ENCODE data around the gene JARID2. TPM values are rescaled to one million over a fixed set of nuclear protein-coding genes. Genes with fewer than 3 reads are reported as not detected.
A peak's percentile ranks its signal among the peaks of the same experiment; 100 is the strongest.

Gene JARID2
- total and polyA plus RNA-seq, 10 of the 15 experiments (the other 5 are each of a cell fraction or from before 2014, with no cell fraction given) = 4.2 to 21.6 (median 11.7) TPM

DNA sequence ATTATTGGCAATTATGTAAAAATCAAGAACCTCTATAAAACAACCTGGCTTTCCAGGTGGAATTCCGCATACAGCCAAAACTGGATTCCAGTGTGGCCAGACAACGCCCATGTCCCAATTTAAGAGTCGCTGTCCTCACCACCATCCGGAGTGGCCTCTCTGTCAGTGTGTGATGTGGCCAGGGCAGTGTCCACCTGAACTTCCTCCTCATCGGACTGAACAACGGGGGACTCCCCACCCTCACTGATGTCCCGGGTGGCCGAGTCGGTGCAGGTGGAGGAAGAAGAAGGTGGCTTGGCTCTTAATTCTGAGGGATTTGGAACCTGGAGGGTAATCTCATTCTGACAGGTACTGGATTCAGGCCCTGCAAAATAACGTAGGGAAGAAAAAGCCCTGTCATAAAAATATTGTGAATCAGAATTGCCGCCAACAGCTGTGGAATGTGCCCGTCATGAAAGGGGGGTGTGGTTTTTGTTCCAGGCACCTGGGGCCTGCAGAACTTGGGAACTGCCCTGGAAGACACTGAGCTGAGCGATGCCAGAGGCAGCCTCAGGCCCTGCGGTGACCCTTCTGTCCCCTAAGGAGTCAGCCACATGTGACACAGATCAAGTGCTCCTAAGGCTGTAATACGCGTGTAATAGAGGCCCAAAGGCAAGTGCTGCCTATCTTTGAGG, 277.1 kb downstream of the JARID2 start:
- in situ Hi-C loops (cut with MboI) = no loop called here
- Histone ChIP-seq H2AFZ (ENCODE audit: control insufficient read depth, low read depth, low read length) (no peak overlapping the region), H3K4me2 (ENCODE audit: control insufficient read depth, insufficient read depth) (no peak overlapping the region), H3K79me2 (ENCODE audit: control insufficient read depth, insufficient read depth, low read length) (no peaks in the 10 kb centered on the region), H3K4me3 (no peak overlapping the region), H3K36me3 (ENCODE audit: control insufficient read depth in 2 of 2, insufficient read depth in 2 of 2, low read length in 1 of 2) (peaks cover 14 to 19% of the 10 kb centered on the region in 2 experiments), H4K20me1 (ENCODE audit: control insufficient read depth, insufficient read depth) (no peaks in the 10 kb centered on the region), H3K27me3 (replicated peaks in 1 of 2; ENCODE audit: control insufficient read depth in 2 of 2, insufficient read depth in 2 of 2, low read length in 1 of 2) (no peaks in the 10 kb centered on the region), H3K4me1 (ENCODE audit: control insufficient read depth, insufficient read depth, low read length) (no peaks in the 10 kb centered on the region), H3K9ac (ENCODE audit: control insufficient read depth, insufficient read depth, low read length) (no peak overlapping the region), H3K9me3 (replicated peaks; ENCODE audit: control insufficient read depth, insufficient read depth, low read length) (no peaks in the 10 kb centered on the region), H3K27ac (ENCODE audit: control insufficient read depth, insufficient read depth) (no peak overlapping the region)
- whole genome bisulfite sequencing (ENCODE audit: insufficient coverage, insufficient replicate concordance, low lambda C conversion rate, missing lambda C conversion rate) = 97% methylated on average over 16 of the region's 16 CpGs
- intact Hi-C loops (cut with micrococcal nuclease; ENCODE audit: unreplicated experiment) = no loop called here
- DNase-seq (ENCODE audit: low read depth, low spot score) = no peak
- ChIA-PET SMC1A (ENCODE audit: uncharacterized antibody, unreplicated experiment) (interaction anchor here (0.6 to 2.1 kb wide), 6 partner anchors 12 to 683 kb away, joined by 3 to 8 read pairs (median 4); no protein-coding TSS in a partner anchor), POLR2A (no interaction called here), CTCF (interaction anchor here (1.1 to 6.0 kb wide), 3 partner anchors 100 to 683 kb away, joined by 5 to 50 read pairs (median 7); no protein-coding TSS in a partner anchor), RAD21 (ENCODE audit: unreplicated experiment) (interaction anchor here (0.8 to 2.3 kb wide), 3 partner anchors 92 to 100 kb away, joined by 3 to 11 read pairs (median 9); no protein-coding TSS in a partner anchor)
- FAIRE-seq = no peak
- BruUV-seq (replicated peaks) = no TSS peak
- no peak for ATAC-seq
- no peak for TF ChIP-seq BMI1 (IDR thresholded peaks at IDR 0.05; ENCODE audit: borderline replicate concordance)
- TF ChIP-seq NR2C2 (IDR thresholded peaks at IDR 0.05; ENCODE audit: borderline replicate concordance, control insufficient read depth, insufficient read length, low read depth) = no peak
- TF ChIP-seq POLR2AphosphoS2 (IDR thresholded peaks at IDR 0.05; ENCODE audit: low read depth, low read length) = 0 out of 2 replicates have a peak, but pooled peaks have one; percentile 26
- no peak for TF ChIP-seq GATAD2B (conservative IDR thresholded peaks at IDR 0.05; ENCODE audit: low read depth)
- TF ChIP-seq NFYB (IDR thresholded peaks at IDR 0.05; ENCODE audit: insufficient read depth, low read depth, low read length) = no peak
- TF ChIP-seq, protein P1, sequence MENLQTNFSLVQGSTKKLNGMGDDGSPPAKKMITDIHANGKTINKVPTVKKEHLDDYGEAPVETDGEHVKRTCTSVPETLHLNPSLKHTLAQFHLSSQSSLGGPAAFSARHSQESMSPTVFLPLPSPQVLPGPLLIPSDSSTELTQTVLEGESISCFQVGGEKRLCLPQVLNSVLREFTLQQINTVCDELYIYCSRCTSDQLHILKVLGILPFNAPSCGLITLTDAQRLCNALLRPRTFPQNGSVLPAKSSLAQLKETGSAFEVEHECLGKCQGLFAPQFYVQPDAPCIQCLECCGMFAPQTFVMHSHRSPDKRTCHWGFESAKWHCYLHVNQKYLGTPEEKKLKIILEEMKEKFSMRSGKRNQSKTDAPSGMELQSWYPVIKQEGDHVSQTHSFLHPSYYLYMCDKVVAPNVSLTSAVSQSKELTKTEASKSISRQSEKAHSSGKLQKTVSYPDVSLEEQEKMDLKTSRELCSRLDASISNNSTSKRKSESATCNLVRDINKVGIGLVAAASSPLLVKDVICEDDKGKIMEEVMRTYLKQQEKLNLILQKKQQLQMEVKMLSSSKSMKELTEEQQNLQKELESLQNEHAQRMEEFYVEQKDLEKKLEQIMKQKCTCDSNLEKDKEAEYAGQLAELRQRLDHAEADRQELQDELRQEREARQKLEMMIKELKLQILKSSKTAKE (IDR thresholded peaks at IDR 0.05; ENCODE audit: low read depth, poor library complexity, severe bottlenecking) = no peak
- peak; percentile 67 for TF ChIP-seq POLR2A (IDR thresholded peaks at IDR 0.05; ENCODE audit: low read depth, low read length)
- TF ChIP-seq ZNF622 (IDR thresholded peaks at IDR 0.05) = no peak
- no peak for TF ChIP-seq GABPA (IDR thresholded peaks at IDR 0.05; ENCODE audit: low read depth)
- TF ChIP-seq, protein P2, sequence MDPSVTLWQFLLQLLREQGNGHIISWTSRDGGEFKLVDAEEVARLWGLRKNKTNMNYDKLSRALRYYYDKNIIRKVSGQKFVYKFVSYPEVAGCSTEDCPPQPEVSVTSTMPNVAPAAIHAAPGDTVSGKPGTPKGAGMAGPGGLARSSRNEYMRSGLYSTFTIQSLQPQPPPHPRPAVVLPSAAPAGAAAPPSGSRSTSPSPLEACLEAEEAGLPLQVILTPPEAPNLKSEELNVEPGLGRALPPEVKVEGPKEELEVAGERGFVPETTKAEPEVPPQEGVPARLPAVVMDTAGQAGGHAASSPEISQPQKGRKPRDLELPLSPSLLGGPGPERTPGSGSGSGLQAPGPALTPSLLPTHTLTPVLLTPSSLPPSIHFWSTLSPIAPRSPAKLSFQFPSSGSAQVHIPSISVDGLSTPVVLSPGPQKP (IDR thresholded peaks at IDR 0.05; ENCODE audit: low read depth, low read length) = no peak
- no peak for TF ChIP-seq JUND (IDR thresholded peaks at IDR 0.05; ENCODE audit: low read depth, low read length)
- TF ChIP-seq TARDBP (IDR thresholded peaks at IDR 0.05; ENCODE audit: borderline replicate concordance) = no peak
- TF ChIP-seq, protein P3, sequence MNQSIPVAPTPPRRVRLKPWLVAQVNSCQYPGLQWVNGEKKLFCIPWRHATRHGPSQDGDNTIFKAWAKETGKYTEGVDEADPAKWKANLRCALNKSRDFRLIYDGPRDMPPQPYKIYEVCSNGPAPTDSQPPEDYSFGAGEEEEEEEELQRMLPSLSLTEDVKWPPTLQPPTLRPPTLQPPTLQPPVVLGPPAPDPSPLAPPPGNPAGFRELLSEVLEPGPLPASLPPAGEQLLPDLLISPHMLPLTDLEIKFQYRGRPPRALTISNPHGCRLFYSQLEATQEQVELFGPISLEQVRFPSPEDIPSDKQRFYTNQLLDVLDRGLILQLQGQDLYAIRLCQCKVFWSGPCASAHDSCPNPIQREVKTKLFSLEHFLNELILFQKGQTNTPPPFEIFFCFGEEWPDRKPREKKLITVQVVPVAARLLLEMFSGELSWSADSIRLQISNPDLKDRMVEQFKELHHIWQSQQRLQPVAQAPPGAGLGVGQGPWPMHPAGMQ (IDR thresholded peaks at IDR 0.05; ENCODE audit: borderline replicate concordance) = no peak
- TF ChIP-seq, protein P4, sequence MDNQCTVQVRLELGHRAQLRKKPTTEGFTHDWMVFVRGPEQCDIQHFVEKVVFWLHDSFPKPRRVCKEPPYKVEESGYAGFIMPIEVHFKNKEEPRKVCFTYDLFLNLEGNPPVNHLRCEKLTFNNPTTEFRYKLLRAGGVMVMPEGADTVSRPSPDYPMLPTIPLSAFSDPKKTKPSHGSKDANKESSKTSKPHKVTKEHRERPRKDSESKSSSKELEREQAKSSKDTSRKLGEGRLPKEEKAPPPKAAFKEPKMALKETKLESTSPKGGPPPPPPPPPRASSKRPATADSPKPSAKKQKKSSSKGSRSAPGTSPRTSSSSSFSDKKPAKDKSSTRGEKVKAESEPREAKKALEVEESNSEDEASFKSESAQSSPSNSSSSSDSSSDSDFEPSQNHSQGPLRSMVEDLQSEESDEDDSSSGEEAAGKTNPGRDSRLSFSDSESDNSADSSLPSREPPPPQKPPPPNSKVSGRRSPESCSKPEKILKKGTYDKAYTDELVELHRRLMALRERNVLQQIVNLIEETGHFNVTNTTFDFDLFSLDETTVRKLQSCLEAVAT (IDR thresholded peaks at IDR 0.05) = no peak
- TF ChIP-seq CREB1 (IDR thresholded peaks at IDR 0.05; ENCODE audit: low read depth) = no peak
